Mesothelial cell of epicardium (in vitro differentiated cells): ENCODE data around the gene SLC1A1. TPM values are rescaled to one million over a fixed set of nuclear protein-coding genes. Genes with fewer than 3 reads are reported as not detected.

Experiments
- DNase-seq, 2 experiments: peaks; one replicate each; pipeline ENCODE4 v3.0.0; 2021; ENCODE audit warnings: low spot score in 2 of 2; ENCODE audit not compliant: unreplicated experiment in 2 of 2
- H3K27ac Mint-ChIP-seq: 2 replicates; pipeline ENCODE4 v1.8.0; 2021; ENCODE audit warnings: mixed read lengths
- H3K27me3 Mint-ChIP-seq: 2 replicates; pipeline ENCODE4 v1.8.0; 2021; ENCODE audit warnings: low read depth, mixed read lengths
- H3K36me3 Mint-ChIP-seq: 2 replicates; pipeline ENCODE4 v1.8.0; 2021; ENCODE audit warnings: mixed read lengths
- H3K4me1 Mint-ChIP-seq: 2 replicates; pipeline ENCODE4 v1.8.0; 2021; ENCODE audit warnings: mixed read lengths
- H3K4me3 Mint-ChIP-seq: 2 replicates; pipeline ENCODE4 v1.8.0; 2021; ENCODE audit warnings: mild to moderate bottlenecking, moderate library complexity, mixed read lengths
- H3K9me3 Mint-ChIP-seq: 2 replicates; pipeline ENCODE4 v1.8.0; 2021; ENCODE audit warnings: mixed read lengths
- total RNA-seq: library from RNA; stranded (reverse); gene quantifications from 3 replicates; pipeline ENCODE4 v1.2.1, GENCODE V29; 2021
- TF ChIP-seq, protein P1 (sequence below): fragments of 200-600 bp; sonication (generic); IDR thresholded peaks from one replicate; pipeline ENCODE4 v1.5.0; 2021; ENCODE audit warnings: antibody characterized with exemption; ENCODE audit not compliant: unreplicated experiment

The SLC1A1 gene
- total RNA-seq, 1 donor from 2014 or later: 3.9 TPM

DNA sequence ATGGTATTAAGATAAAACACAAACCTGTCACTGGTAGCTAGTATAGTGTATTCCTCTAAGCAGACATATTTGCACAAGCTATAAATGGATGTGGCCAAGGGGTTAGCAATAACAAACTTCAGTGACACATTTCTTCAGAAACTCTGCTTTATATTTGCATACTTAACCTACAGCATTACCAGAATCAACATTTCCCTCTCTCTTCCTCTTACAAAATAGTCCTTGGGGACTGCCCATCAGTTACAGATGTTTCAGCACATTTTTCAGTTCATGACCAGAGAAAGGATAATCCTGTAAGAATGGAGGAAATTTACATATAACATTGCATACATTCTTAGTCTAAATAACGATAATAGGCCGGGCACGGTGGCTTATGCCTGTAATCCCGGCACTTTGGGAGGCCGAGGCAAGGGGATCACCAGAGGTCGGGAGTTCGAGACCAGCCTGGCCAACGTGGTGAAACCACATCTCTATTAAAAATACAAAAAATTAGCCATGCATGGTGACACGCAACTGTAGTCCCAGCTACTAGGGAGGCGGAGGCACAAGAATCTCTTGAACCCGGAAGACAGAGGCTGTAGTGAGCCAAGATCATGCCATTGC, 25.3 kb upstream of the SLC1A1 start:
- TF ChIP-seq, protein P1, sequence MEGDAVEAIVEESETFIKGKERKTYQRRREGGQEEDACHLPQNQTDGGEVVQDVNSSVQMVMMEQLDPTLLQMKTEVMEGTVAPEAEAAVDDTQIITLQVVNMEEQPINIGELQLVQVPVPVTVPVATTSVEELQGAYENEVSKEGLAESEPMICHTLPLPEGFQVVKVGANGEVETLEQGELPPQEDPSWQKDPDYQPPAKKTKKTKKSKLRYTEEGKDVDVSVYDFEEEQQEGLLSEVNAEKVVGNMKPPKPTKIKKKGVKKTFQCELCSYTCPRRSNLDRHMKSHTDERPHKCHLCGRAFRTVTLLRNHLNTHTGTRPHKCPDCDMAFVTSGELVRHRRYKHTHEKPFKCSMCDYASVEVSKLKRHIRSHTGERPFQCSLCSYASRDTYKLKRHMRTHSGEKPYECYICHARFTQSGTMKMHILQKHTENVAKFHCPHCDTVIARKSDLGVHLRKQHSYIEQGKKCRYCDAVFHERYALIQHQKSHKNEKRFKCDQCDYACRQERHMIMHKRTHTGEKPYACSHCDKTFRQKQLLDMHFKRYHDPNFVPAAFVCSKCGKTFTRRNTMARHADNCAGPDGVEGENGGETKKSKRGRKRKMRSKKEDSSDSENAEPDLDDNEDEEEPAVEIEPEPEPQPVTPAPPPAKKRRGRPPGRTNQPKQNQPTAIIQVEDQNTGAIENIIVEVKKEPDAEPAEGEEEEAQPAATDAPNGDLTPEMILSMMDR: no peak
- H3K27ac Mint-ChIP-seq: no peak overlapping the region
- H3K4me3 Mint-ChIP-seq: no peak overlapping the region
- no peaks in the 10 kb centered on the region for H3K36me3 Mint-ChIP-seq
- no peaks in the 10 kb centered on the region for H3K4me1 Mint-ChIP-seq
- H3K9me3 Mint-ChIP-seq: peaks cover 27% of the 10 kb centered on the region
- no peak for DNase-seq
- H3K27me3 Mint-ChIP-seq: peaks cover 3% of the 10 kb centered on the region

DNA sequence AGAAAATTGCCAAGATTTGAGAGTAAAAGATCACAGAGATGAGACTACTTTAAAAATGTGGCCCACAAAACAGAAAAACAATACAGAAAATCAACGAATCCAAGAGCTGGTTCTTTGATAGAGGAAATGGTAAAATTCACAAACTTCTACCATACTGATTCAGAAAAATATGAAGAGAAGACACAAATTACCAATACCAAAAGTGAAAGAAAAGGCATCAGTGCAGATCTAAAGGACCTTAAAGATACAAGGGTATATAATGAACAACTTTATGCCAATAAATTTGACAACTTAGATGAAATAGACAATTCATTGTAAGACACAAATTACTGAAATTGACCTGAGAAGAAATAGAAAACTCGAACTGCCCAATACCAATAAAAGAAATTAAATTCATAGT, 24.4 kb upstream of the SLC1A1 start:
- Mint-ChIP-seq H3K9me3 (peaks cover 27% of the 10 kb centered on the region), H3K4me1 (no peaks in the 10 kb centered on the region), H3K4me3 (no peak overlapping the region), H3K36me3 (no peaks in the 10 kb centered on the region), H3K27ac (no peak overlapping the region), H3K27me3 (peaks cover 3% of the 10 kb centered on the region)
- TF ChIP-seq, protein P1: no peak
- no peak for DNase-seq

DNA sequence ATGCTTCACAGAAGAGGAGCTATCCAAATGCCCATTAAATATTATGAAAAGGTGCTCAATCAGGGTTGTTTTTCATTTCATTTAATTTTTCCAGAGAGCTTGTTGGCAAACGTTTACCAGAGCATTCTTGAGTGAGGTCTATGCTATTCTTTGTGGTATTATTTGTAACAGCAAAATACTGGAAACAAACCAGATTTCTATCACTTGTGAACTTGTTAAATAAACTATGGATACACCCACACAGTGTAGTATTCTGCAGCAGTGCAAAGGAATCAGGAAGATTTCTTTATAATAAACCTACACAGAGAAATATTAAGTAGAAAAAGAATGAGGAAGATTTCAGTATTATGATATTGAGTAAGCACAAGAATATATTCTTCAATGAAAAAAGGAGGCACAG, 15.0 kb upstream of the SLC1A1 start:
- TF ChIP-seq, protein P1: no peak
- no peak overlapping the region for H3K27ac Mint-ChIP-seq
- H3K4me3 Mint-ChIP-seq: no peak overlapping the region
- H3K9me3 Mint-ChIP-seq: peaks cover 5% of the 10 kb centered on the region
- no peaks in the 10 kb centered on the region for H3K36me3 Mint-ChIP-seq
- no peaks in the 10 kb centered on the region for H3K27me3 Mint-ChIP-seq
- DNase-seq: no peak
- no peaks in the 10 kb centered on the region for H3K4me1 Mint-ChIP-seq

DNA sequence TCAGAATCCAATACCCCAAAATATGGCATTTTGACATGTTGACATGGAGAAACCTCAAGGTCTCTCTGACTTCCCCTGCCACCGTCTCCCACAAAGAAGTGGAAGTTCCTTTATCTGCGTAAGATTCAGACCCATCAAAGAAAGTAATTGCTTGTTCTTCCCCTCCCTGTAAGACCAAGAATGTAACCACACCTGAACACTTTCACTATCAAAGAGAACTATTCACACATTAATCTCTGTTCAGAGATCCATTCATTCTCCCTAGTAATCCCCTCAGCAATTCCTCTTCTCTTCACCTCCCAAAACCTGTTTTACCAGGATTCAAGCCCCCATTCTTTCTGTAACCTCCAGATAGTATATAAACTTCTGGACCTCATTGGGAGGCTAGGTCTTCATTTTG, 4.1 kb upstream of the SLC1A1 start:
- no peak overlapping the region for H3K4me3 Mint-ChIP-seq
- DNase-seq: no peak
- H3K4me1 Mint-ChIP-seq: peaks cover 15% of the 10 kb centered on the region
- peaks cover 27% of the 10 kb centered on the region for H3K27me3 Mint-ChIP-seq
- no peaks in the 10 kb centered on the region for H3K36me3 Mint-ChIP-seq
- TF ChIP-seq, protein P1: no peak
- H3K27ac Mint-ChIP-seq: no peak overlapping the region
- H3K9me3 Mint-ChIP-seq: no peaks in the 10 kb centered on the region

DNA sequence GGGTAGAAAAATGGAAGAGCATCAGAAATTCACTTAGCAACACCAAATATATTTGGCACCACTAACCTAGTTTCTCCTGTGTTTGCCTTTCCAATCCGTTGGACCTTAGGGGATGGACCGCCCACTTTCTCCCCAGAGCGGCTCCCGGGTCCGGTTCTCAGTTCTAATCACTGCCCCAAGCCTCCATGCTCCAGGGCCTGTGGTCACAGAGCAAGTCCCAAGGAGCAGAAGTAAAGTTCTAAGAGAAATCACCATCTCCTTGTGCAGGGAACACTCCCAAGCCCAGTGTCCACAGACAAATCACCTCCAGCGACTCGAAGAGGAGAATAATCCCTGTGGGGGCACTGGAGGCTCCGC, 728 bp upstream of the SLC1A1 start:
- Mint-ChIP-seq H3K9me3 (no peaks in the 10 kb centered on the region), H3K36me3 (no peaks in the 10 kb centered on the region), H3K4me1 (peaks cover 21% of the 10 kb centered on the region), H3K27me3 (peaks cover 47% of the 10 kb centered on the region), H3K4me3 (peak overlapping the region; percentile 87), H3K27ac (no peak overlapping the region)
- peak in 1 of 2 experiments; percentile 39 for DNase-seq
- TF ChIP-seq, protein P1: no peak
